ENCODE measurements around the gene SOX21.

GRCh38 chr13:94700536-94700935 lies 11.8 kb downstream of the SOX21 start:
- TF ChIP-seq, protein P1, sequence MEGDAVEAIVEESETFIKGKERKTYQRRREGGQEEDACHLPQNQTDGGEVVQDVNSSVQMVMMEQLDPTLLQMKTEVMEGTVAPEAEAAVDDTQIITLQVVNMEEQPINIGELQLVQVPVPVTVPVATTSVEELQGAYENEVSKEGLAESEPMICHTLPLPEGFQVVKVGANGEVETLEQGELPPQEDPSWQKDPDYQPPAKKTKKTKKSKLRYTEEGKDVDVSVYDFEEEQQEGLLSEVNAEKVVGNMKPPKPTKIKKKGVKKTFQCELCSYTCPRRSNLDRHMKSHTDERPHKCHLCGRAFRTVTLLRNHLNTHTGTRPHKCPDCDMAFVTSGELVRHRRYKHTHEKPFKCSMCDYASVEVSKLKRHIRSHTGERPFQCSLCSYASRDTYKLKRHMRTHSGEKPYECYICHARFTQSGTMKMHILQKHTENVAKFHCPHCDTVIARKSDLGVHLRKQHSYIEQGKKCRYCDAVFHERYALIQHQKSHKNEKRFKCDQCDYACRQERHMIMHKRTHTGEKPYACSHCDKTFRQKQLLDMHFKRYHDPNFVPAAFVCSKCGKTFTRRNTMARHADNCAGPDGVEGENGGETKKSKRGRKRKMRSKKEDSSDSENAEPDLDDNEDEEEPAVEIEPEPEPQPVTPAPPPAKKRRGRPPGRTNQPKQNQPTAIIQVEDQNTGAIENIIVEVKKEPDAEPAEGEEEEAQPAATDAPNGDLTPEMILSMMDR (IDR thresholded peaks at IDR 0.05; ENCODE audit: poor library complexity, severe bottlenecking): no peak
- TF ChIP-seq EZH2 (IDR thresholded peaks at IDR 0.05; ENCODE audit: borderline replicate concordance, insufficient read depth, low read length, poor library complexity, severe bottlenecking) (no peak), REST (IDR thresholded peaks at IDR 0.05; ENCODE audit: borderline replicate concordance) (no peak), MXI1 (conservative IDR thresholded peaks at IDR 0.05; ENCODE audit: poor library complexity, severe bottlenecking) (no peak), RAD21 (conservative IDR thresholded peaks at IDR 0.05) (no peak), EP300 (conservative IDR thresholded peaks at IDR 0.05; ENCODE audit: poor library complexity, severe bottlenecking) (no peak), POLR2AphosphoS5 (IDR thresholded peaks at IDR 0.05) (no peak), TAF1 (IDR thresholded peaks at IDR 0.05; ENCODE audit: low read depth) (no peak), SMC3 (conservative IDR thresholded peaks at IDR 0.05; ENCODE audit: poor library complexity) (no peak)
